Pons (tissue), 1 donor: ENCODE measurements around the gene C9orf40.

Experiments used
- DNase-seq: peaks from one replicate; pipeline ENCODE4 v3.0.0-alpha.2; 2016; ENCODE audit warnings: low spot score

C9orf40 gene

DNA sequence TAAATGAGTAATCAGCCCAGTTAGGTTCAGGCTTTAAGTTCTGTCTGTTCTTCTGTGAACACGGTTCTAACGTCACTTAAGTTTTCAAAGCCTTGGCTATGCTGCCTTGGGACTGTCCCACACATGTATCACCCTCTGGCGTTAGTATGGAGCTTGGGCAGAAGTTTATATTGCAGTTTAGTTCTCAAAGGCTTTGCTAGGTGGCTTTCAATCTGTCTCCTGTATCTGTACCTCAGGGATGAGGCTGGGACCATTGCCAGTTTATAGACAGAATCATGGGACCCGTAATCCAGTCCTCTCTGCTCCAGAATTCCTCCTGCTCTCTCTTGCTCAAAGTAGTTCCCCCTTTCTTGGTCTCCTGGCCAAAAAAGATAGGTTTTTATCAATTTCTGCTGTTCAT, 12.1 kb downstream of the C9orf40 start:
- DNase-seq, result no peak

DNA sequence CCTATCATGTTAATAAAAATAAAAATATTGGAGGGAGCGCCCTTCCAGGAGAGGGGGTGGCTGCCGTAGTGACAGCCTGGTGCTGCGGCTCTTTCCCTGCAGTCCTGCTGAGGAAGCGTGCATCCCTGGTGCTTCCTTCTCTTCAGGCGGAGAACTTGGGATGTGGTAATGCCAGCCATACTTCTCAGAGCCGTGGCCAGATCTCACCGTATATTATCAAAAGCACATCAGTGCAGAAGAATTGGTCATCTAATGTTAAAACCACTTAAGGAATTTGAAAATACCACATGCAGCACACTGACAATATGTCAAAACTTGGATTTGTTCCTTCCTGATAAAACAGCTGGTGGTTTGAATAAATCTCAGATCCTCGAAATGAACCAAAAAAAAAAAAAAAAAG, 17.7 kb downstream of the C9orf40 start:
- DNase-seq, result no peak

DNA sequence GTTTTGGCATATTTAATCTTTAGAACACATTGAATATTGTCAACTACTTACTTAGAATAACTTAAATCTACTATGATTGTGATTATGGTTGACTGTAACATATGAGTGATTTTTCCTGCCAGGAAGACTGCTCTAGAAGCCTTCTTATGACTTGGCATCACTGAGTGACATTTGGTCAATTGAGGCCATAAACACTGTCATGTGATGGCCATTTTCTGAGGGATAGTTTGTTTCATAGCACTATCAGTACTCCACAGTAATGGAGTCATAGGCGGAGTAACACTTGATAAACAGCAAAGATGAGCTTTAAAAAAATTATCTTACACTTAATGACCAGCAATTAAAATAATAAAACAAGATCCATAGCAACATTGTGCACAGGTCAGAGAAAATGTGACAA, 31.0 kb downstream of the C9orf40 start:
- DNase-seq, result no peak

DNA sequence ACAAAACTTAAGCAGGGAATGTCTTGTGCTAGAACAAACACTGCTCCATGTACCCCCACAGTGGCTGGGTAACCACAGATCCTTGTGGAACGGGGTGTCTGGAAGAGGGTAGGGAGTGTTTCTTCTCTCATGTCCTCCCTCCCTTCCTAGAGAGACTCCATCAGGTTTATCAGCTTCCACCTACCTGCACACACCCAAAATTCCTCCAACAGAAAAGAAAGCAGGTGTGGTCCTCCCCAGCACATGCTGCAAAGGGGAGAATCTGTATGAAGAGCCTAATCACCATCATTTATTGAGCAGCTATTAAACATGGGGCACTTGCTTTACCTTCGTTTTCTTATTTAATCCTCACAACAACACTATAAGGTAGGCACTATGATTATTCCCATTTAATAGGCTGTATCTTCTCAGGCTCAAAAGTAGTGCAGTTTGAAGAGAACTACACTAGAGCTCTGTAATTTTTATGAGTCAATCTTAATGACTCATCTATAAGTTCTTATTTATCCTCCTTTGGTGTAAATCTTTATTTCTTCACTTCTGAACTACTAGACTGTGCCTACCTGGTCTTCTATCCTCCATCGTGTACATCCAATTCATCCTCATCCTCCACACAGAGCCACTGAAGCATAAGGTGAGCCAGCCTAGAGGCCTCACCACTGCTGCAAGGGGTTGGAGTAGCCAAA, 31.6 kb downstream of the C9orf40 start:
- DNase-seq, result no peak

DNA sequence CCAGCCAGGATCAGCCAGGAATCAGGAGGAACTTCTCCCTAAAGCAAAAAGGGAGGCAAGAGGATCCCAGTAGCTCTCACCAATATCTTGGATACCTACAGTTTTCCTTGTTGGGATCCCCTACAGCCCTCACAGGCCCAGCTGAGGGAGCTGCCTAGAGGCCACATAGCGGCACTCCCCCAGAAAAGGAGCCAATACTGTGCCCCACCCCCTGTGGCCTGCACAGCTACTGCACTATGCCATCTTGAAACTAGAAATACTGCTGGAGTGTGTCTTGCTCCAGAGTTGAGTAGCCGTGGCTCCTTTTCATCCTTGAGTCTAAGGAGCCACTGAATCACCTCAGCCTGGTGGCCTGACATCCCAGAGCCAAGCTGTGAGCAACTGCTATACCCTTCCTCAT, 42.7 kb downstream of the C9orf40 start:
- DNase-seq, result no peak

DNA sequence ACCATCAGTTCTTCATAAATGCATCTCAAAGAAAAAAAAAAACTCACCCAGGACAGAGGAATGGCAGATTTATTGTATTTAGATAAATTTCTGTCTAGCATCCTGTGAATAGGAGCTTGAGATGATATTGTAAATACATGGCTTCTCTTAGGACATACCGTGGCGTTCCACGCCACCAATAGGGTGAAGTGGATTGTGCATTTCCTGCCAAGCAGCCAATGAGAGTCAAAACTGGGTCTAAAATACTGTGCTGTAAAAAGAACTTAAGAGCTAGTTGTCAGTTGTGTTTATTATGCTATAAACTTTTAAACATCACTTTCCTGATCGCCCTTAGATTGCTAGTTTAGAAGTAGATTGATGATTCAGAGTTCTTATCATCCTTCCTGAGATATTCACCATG, 44.0 kb downstream of the C9orf40 start:
- no peak for DNase-seq

DNA sequence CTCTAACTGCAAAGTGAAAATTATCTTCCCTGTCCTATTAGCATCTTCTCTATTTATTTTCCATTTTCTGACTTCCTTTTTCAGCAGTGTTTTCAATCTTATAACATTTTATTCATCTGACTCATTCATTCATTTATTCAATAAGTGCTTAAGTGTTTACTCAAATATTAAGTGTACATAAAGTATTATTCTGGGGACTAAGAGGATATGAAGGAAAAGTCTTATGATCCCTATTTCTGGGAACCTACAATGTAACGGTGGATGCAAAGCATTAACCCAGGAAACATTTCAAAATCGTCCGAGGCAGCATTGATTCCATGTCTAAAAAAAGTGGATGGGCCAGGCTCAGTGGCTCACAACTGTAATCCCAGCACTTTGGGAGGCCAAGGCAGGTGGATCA, 45.6 kb downstream of the C9orf40 start:
- DNase-seq, result no peak

DNA sequence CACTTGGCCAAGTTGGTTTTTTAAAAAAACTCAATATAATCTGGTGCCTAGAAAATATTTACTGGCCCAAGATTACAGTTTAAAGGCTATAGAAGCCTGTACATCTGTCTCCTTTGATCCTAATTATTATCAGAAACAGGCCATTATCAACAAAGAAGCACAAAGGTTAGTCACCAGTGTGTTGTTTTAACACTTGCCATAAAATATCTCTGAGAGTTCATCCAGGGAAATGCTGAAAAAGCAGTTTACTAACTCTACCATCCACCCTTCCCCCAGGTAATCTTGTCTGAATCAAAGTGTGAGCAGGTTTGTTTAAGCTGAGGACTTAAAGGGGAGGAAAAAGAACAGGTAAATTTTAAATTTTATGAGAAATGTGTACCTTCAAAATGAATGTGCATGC, 51.7 kb downstream of the C9orf40 start:
- DNase-seq, result no peak
